ENCODE data around the gene SCNN1G.
"Not testable (repeated sequence)": the region's sequence is repeated elsewhere in the genome, so short reads cannot be mapped to it uniquely, and the experiment has no call there.

SCNN1G gene

DNA sequence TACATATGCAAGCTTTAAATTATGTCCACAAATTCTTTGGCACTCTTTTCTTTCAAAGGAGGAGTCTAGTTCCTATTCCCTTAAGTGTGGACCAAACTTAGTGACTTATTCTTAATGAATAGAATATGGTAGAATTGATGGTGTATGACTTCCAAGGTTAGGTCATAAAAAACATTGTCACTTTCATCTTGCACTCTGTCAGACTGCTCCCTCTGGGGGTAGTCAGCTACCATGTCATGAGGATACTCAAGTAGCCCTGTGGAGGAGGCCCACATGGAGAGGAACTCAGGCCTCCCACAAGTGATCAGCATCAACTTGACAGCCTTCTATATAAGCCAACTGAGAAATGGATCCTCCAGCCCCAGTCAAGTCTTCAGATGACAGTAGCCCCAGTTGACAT is 61.6 kb downstream of the SCNN1G start:
- no peak overlapping the region for H3K4me3 ChIP-seq (ENCODE audit: insufficient read depth, low read depth, low read length)
- H3K27me3 ChIP-seq (ENCODE audit: control insufficient read depth, insufficient read depth, low read length, poor library complexity, severe bottlenecking), result no peaks in the 10 kb centered on the region
- no peaks in the 10 kb centered on the region for H3K4me1 ChIP-seq (ENCODE audit: control insufficient read depth, insufficient read depth, low read length)
- no peaks in the 10 kb centered on the region for H3K36me3 ChIP-seq (ENCODE audit: control insufficient read depth, insufficient read depth, low read length)
- no peaks in the 10 kb centered on the region for H3K9me3 ChIP-seq (ENCODE audit: control insufficient read depth, low read length)
- H3K27ac ChIP-seq (ENCODE audit: insufficient read depth, low read depth, low read length, poor library complexity, severe bottlenecking), result no peak overlapping the region

DNA sequence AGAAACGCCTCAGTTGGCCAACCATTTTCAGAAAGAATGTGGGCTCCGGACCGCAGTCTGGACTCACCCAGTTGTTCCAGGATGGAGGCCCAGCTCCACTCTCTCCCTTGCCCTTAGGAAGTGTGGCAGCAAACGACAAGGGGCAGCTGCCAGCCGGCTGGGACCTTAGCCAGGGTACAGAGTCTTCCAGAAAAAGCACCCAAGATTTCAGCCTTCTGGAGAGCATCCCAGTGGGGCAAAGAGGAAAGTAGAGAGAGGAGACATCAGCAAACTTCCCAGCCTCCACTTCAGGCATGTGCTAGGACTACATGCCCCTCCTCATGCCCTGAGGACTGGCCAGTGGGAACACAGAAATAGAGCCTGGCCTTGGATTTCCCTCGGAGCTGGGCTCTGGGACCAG is 62.7 kb downstream of the SCNN1G start:
- Histone ChIP-seq H3K4me1 (ENCODE audit: control insufficient read depth, insufficient read depth, low read length) (no peaks in the 10 kb centered on the region), H3K9me3 (ENCODE audit: control insufficient read depth, low read length) (no peaks in the 10 kb centered on the region), H3K36me3 (ENCODE audit: control insufficient read depth, insufficient read depth, low read length) (no peaks in the 10 kb centered on the region), H3K27ac (ENCODE audit: insufficient read depth, low read depth, low read length, poor library complexity, severe bottlenecking) (no peak overlapping the region), H3K27me3 (ENCODE audit: control insufficient read depth, insufficient read depth, low read length, poor library complexity, severe bottlenecking) (no peaks in the 10 kb centered on the region), H3K4me3 (ENCODE audit: insufficient read depth, low read depth, low read length) (no peak overlapping the region)
- WGBS, 2 experiments, result 88 to 91% methylated on average over 6 of the region's 6 CpGs

DNA sequence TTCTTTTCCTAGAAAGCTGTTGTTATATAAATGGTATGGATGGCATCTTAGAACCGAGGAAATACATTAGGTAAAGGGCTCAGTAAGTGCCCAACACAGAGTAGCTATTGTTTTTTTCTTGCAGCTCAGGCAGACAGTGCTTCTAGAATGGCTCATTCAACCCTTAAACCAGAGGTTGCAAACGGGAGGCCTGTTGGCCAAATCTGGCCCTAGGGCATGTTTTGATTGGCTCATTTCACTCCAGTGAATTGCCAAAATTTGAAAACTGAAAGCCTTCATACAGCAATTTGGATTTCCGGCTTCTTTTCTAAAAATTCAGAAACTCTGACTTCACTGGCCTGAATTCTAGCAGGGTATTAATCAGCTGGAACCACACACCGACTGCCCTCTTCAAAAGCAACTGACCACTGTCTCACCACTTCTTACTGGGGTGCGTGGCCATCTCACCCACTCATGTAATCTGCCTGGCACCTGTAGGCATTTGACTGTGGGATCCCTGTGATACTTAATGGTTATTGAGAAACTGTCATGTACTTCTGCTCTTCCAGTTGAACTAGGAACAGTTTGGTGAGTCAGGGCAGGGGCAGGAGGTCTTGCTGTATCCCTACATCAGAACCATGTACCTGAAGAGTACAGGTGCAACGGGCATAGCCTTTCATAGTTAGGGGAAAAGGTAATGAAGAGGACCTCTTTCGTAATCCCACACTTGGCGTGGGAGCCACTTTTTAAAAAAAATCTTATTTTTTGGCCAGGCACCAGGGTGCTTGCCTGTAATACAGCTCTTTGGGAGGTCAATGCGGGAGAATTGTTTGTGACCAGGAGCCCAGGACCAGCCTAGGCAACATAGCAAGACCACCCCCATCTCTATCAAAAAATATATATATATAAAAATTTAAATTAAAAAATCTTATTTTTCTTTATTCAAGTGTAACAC is 66.0 kb downstream of the SCNN1G start:
- Histone ChIP-seq H3K4me3 (ENCODE audit: insufficient read depth, low read depth, low read length) (no peak overlapping the region), H3K4me1 (ENCODE audit: control insufficient read depth, insufficient read depth, low read length) (no peaks in the 10 kb centered on the region), H3K36me3 (ENCODE audit: control insufficient read depth, insufficient read depth, low read length) (no peaks in the 10 kb centered on the region), H3K27me3 (ENCODE audit: control insufficient read depth, insufficient read depth, low read length, poor library complexity, severe bottlenecking) (no peaks in the 10 kb centered on the region), H3K27ac (ENCODE audit: insufficient read depth, low read depth, low read length, poor library complexity, severe bottlenecking) (no peak overlapping the region), H3K9me3 (ENCODE audit: control insufficient read depth, low read length) (no peaks in the 10 kb centered on the region)
- 90 to 93% methylated on average over 9 of the region's 9 CpGs for WGBS, 2 experiments

DNA sequence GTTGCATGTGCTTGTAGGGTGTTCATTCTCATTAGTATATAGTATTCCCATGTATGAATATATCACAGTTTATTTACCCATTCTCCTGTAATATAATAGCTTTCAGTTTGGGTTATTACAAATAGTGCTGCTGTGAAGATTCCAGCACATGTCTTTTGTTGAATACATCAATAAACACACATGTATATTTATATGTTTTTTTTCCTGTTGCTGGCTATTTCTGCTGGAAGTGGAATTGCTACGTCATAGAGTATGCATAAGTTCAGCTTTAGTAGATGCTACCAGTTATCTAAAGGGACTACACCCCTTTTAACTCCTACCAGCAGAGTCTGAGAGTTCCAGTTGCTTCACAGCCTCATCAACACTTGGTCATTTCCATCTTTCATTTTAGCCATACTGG is 67.3 kb downstream of the SCNN1G start:
- WGBS, 2 experiments, result 78 to 100% methylated on average over 1 of the region's 1 CpG

DNA sequence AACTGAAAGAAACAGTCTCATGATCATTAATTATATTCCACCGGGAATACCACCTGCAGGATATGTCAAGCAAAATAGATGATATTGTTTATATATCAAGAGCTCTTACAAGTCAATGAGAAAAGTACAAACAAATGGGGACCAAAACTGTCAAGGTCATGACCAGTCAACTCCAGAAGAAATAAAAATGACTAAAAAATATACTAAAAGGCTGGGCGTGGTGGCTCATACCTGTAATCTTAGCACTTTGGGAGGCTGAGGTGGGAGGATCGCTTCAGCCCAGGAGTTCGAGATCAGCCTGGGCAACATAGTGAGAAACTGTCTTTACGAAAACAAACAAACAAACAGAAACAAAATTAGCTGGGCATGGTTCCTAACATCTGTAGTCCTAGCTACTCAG is 69.8 kb downstream of the SCNN1G start:
- no peak overlapping the region for H3K4me3 ChIP-seq (ENCODE audit: insufficient read depth, low read depth, low read length)
- no peak overlapping the region for H3K27ac ChIP-seq (ENCODE audit: insufficient read depth, low read depth, low read length, poor library complexity, severe bottlenecking)
- WGBS, 2 experiments, result 93 to 97% methylated on average over 4 of the region's 5 CpGs
- no peaks in the 10 kb centered on the region for H3K4me1 ChIP-seq (ENCODE audit: control insufficient read depth, insufficient read depth, low read length)
- H3K27me3 ChIP-seq (ENCODE audit: control insufficient read depth, insufficient read depth, low read length, poor library complexity, severe bottlenecking), result no peaks in the 10 kb centered on the region
- no peaks in the 10 kb centered on the region for H3K9me3 ChIP-seq (ENCODE audit: control insufficient read depth, low read length)
- H3K36me3 ChIP-seq (ENCODE audit: control insufficient read depth, insufficient read depth, low read length), result no peaks in the 10 kb centered on the region

More for the DNA sequence above, 67.3 kb downstream of the SCNN1G start:
- no peak overlapping the region for H3K4me3 ChIP-seq (ENCODE audit: insufficient read depth, low read depth, low read length)
- H3K27me3 ChIP-seq (ENCODE audit: control insufficient read depth, insufficient read depth, low read length, poor library complexity, severe bottlenecking), result no peaks in the 10 kb centered on the region
- no peaks in the 10 kb centered on the region for H3K4me1 ChIP-seq (ENCODE audit: control insufficient read depth, insufficient read depth, low read length)
- no peaks in the 10 kb centered on the region for H3K36me3 ChIP-seq (ENCODE audit: control insufficient read depth, insufficient read depth, low read length)
- no peaks in the 10 kb centered on the region for H3K9me3 ChIP-seq (ENCODE audit: control insufficient read depth, low read length)
- H3K27ac ChIP-seq (ENCODE audit: insufficient read depth, low read depth, low read length, poor library complexity, severe bottlenecking), result no peak overlapping the region

DNA sequence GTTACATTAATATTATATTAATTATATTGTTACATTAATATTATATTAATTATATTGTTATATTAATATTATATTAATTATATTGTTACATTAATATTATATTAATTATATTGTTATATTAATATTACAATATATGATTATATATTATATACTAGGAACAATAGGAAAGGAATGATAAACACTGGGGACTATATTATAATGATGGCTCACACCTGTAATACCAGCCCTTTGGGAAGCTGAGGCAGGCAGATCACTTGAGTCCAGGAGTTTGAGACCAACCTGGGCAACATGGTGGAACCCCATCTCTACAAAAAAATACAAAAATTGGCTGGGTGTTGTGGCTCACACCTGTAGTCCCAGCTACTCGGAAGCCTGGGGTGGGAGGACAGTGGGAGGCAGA is 71.1 kb downstream of the SCNN1G start:
- not testable (repeated sequence) for H3K27ac ChIP-seq (ENCODE audit: insufficient read depth, low read depth, low read length, poor library complexity, severe bottlenecking); H3K4me1 ChIP-seq (ENCODE audit: control insufficient read depth, insufficient read depth, low read length); H3K4me3 ChIP-seq (ENCODE audit: insufficient read depth, low read depth, low read length); H3K36me3 ChIP-seq (ENCODE audit: control insufficient read depth, insufficient read depth, low read length); H3K27me3 ChIP-seq (ENCODE audit: control insufficient read depth, insufficient read depth, low read length, poor library complexity, severe bottlenecking); H3K9me3 ChIP-seq (ENCODE audit: control insufficient read depth, low read length)
- WGBS, 2 experiments, result 71 to 100% methylated on average over 1 of the region's 1 CpG

DNA sequence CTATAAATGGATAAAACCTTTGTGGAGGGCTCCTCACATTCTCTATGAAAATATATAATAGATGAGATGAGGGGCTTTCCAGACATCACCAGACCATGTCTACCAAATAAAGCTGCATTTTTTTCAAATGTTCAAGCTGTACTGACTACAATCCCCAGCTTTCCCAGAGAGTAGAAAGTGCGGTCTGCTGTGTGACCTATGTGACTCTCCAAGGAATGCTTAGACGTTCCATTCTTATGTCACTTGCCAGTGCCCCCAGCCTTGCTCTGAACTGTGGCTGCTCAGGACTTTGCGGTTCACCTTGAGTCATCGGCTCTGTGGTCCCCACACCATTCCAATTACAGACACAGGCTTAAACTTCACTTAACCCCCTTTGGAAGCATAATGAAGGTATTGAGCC is 71.8 kb downstream of the SCNN1G start:
- H3K36me3 ChIP-seq (ENCODE audit: control insufficient read depth, insufficient read depth, low read length), result no peaks in the 10 kb centered on the region
- H3K4me3 ChIP-seq (ENCODE audit: insufficient read depth, low read depth, low read length), result no peak overlapping the region
- H3K27me3 ChIP-seq (ENCODE audit: control insufficient read depth, insufficient read depth, low read length, poor library complexity, severe bottlenecking), result no peaks in the 10 kb centered on the region
- H3K4me1 ChIP-seq (ENCODE audit: control insufficient read depth, insufficient read depth, low read length), result no peaks in the 10 kb centered on the region
- H3K9me3 ChIP-seq (ENCODE audit: control insufficient read depth, low read length), result no peaks in the 10 kb centered on the region
- 73 to 78% methylated on average over 4 of the region's 4 CpGs for WGBS, 2 experiments
- H3K27ac ChIP-seq (ENCODE audit: insufficient read depth, low read depth, low read length, poor library complexity, severe bottlenecking), result no peak overlapping the region

DNA sequence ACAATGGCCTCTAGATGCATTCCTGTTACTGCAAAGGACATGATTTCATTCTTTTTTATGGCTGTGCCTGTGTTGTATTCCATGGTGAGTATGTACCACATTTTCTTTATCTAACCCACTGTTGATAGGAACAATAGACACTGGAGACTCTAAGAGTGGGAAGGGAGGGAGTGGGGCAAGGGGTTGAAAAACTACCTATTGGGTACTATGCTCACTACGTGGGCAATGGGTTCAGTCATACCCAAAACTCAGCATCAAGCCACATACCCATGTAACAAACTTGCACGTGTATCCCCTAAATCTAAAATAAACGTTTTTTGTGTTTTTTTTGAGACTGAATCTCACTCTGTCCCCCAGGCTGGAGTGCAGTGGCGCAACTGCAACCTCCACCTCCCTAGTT is 72.5 kb downstream of the SCNN1G start:
- Histone ChIP-seq H3K36me3 (ENCODE audit: control insufficient read depth, insufficient read depth, low read length) (no peaks in the 10 kb centered on the region), H3K27me3 (ENCODE audit: control insufficient read depth, insufficient read depth, low read length, poor library complexity, severe bottlenecking) (no peaks in the 10 kb centered on the region), H3K9me3 (ENCODE audit: control insufficient read depth, low read length) (no peaks in the 10 kb centered on the region), H3K4me3 (ENCODE audit: insufficient read depth, low read depth, low read length) (no peak overlapping the region), H3K27ac (ENCODE audit: insufficient read depth, low read depth, low read length, poor library complexity, severe bottlenecking) (no peak overlapping the region), H3K4me1 (ENCODE audit: control insufficient read depth, insufficient read depth, low read length) (no peaks in the 10 kb centered on the region)
- 76 to 85% methylated on average over 4 of the region's 4 CpGs for WGBS, 2 experiments

DNA sequence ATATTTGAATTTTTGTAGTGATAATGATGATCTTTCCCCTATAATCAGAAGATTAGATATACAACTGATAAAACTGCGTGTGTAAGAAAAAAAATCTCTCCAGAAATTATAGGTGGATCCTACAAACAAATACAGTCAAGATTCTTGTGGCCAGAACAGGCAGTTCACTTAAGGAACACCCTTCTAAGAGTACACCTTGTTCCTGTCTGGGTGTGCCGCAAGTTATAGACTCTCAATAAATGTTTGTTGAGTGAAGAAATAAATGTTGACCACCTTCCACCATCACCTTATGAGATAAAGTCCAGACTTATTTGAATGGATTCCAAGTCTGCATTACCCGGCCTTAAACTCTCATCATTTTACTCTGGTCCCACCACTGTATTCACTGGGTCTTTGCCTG is 73.9 kb downstream of the SCNN1G start:
- H3K4me1 ChIP-seq (ENCODE audit: control insufficient read depth, insufficient read depth, low read length), result no peaks in the 10 kb centered on the region
- 81 to 95% methylated on average over 2 of the region's 3 CpGs for WGBS, 2 experiments
- no peak overlapping the region for H3K27ac ChIP-seq (ENCODE audit: insufficient read depth, low read depth, low read length, poor library complexity, severe bottlenecking)
- no peaks in the 10 kb centered on the region for H3K36me3 ChIP-seq (ENCODE audit: control insufficient read depth, insufficient read depth, low read length)
- no peaks in the 10 kb centered on the region for H3K9me3 ChIP-seq (ENCODE audit: control insufficient read depth, low read length)
- no peak overlapping the region for H3K4me3 ChIP-seq (ENCODE audit: insufficient read depth, low read depth, low read length)
- H3K27me3 ChIP-seq (ENCODE audit: control insufficient read depth, insufficient read depth, low read length, poor library complexity, severe bottlenecking), result no peaks in the 10 kb centered on the region

DNA sequence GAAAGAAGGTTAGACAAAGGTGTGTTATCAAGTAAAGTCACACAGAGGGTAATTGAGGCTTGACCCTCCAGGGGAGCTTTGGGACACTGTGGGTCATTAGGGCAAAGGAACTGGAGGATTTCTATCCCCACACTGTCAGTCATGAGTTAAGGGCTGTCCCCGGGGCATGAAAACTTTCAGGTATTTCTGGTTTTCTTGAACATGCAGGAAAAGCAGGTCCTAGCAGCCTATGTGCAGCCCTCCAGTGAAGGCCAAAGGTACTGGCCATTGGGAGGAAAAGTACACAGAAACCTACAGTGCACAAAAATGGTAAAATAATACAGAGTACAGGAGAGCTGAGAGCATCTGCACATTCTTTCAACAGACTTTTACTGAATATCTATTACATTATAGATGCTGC is 75.1 kb downstream of the SCNN1G start:
- no peak overlapping the region for H3K4me3 ChIP-seq (ENCODE audit: insufficient read depth, low read depth, low read length)
- H3K36me3 ChIP-seq (ENCODE audit: control insufficient read depth, insufficient read depth, low read length), result no peaks in the 10 kb centered on the region
- WGBS, 2 experiments, result 84 to 90% methylated on average over 1 of the region's 1 CpG
- no peak overlapping the region for H3K27ac ChIP-seq (ENCODE audit: insufficient read depth, low read depth, low read length, poor library complexity, severe bottlenecking)
- H3K4me1 ChIP-seq (ENCODE audit: control insufficient read depth, insufficient read depth, low read length), result no peaks in the 10 kb centered on the region
- H3K9me3 ChIP-seq (ENCODE audit: control insufficient read depth, low read length), result no peaks in the 10 kb centered on the region
- no peaks in the 10 kb centered on the region for H3K27me3 ChIP-seq (ENCODE audit: control insufficient read depth, insufficient read depth, low read length, poor library complexity, severe bottlenecking)

DNA sequence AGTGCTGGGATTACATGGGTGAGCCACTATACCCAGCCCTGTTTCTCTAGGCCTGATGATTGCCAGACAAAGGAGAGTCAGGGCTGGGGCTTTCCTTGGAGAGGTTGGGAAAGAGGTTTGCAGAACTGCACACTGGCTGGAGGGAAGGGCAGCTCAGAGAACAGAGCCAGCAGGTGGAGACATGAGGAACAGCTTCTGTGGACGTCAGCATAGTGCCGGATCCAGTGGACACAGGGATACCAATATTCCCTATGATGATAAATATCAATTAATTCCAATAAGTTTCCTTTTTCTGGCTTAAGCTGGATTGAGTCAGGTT is 76.3 kb downstream of the SCNN1G start:
- Histone ChIP-seq H3K9me3 (ENCODE audit: control insufficient read depth, low read length) (no peaks in the 10 kb centered on the region), H3K4me3 (ENCODE audit: insufficient read depth, low read depth, low read length) (no peak overlapping the region), H3K27ac (ENCODE audit: insufficient read depth, low read depth, low read length, poor library complexity, severe bottlenecking) (no peak overlapping the region), H3K36me3 (ENCODE audit: control insufficient read depth, insufficient read depth, low read length) (no peaks in the 10 kb centered on the region), H3K4me1 (ENCODE audit: control insufficient read depth, insufficient read depth, low read length) (no peaks in the 10 kb centered on the region), H3K27me3 (ENCODE audit: control insufficient read depth, insufficient read depth, low read length, poor library complexity, severe bottlenecking) (no peaks in the 10 kb centered on the region)
- 79 to 86% methylated on average over 2 of the region's 2 CpGs for WGBS, 2 experiments

Measured in ectodermal cell (in vitro differentiated cells).